SU-DHL-6 (cell line): ENCODE measurements around the gene HOXB6.

ENCODE experiments used
- H2AFZ ChIP-seq: fragments of 200-600 bp; sonication (generic); 2 replicates; pipeline ENCODE4 v1.6.1; 2014; ENCODE audit warnings: low read depth, mild to moderate bottlenecking, moderate library complexity, mixed read lengths, antibody characterized with exemption, low read length; ENCODE audit not compliant: severe bottlenecking
- H3F3A ChIP-seq: fragments of 200-600 bp; shearing (Covaris generic); 2 replicates; pipeline ENCODE4 v1.6.0; 2016; ENCODE audit warnings: antibody characterized with exemption, mild to moderate bottlenecking; ENCODE audit not compliant: insufficient read depth
- H3K27ac ChIP-seq: fragments of 200-600 bp; sonication (generic); 2 replicates; pipeline ENCODE4 v1.5.1; 2016; ENCODE audit warnings: low read depth, mild to moderate bottlenecking, low read length, moderate library complexity, mixed read lengths
- H3K27me3 ChIP-seq: fragments of 200-600 bp; sonication (generic), shearing (Covaris generic); 2 replicates; pipeline ENCODE4 v1.6.0; 2014; ENCODE audit warnings: mild to moderate bottlenecking, low read length
- H3K36me3 ChIP-seq: fragments of 200-600 bp; sonication (generic); 2 replicates; pipeline ENCODE4 v1.6.1; 2014; ENCODE audit warnings: mild to moderate bottlenecking, low read length, mixed read lengths
- H3K4me2 ChIP-seq: fragments of 300-600, 200-600 bp; shearing (Covaris generic), sonication (generic); 2 replicates; pipeline ENCODE4 v1.6.0; 2014; ENCODE audit warnings: low read length, low read depth, mild to moderate bottlenecking; ENCODE audit not compliant: poor library complexity, severe bottlenecking
- H3K4me3 ChIP-seq: fragments of 200-600 bp; sonication (generic); 2 replicates; pipeline ENCODE4 v1.5.1; 2014; ENCODE audit warnings: antibody characterized with exemption, low read length, mild to moderate bottlenecking, mixed read lengths; ENCODE audit not compliant: insufficient read depth, poor library complexity, severe bottlenecking
- H3K79me2 ChIP-seq: fragments of 200-600 bp; sonication (generic); 2 replicates; pipeline ENCODE4 v1.6.1; 2014; ENCODE audit warnings: mild to moderate bottlenecking, low read length, moderate library complexity; ENCODE audit not compliant: insufficient read depth
- H3K9ac ChIP-seq: fragments of 200-600 bp; sonication (generic); 2 replicates; pipeline ENCODE4 v1.7.0; 2014; ENCODE audit warnings: mild to moderate bottlenecking, low read length
- H3K9me2 ChIP-seq: fragments of 200-600 bp; sonication (generic); replicated peaks from 2 replicates; pipeline ENCODE4 v1.6.1; 2014; ENCODE audit warnings: low read length; ENCODE audit not compliant: insufficient read depth
- H3K9me3 ChIP-seq: fragments of 200-600 bp; sonication (generic); 2 replicates; pipeline ENCODE4 v1.6.1; 2014; ENCODE audit warnings: low read length, mixed read lengths; ENCODE audit not compliant: insufficient read depth
- H4K20me1 ChIP-seq: fragments of 200-600 bp; sonication (generic); 2 replicates; pipeline ENCODE4 v1.6.1; 2014; ENCODE audit warnings: low read depth, mild to moderate bottlenecking, antibody characterized with exemption, low read length, moderate library complexity, mixed read lengths
- CTCF ChIP-seq: fragments of 200-600 bp; sonication (generic); IDR thresholded peaks from one replicate; pipeline ENCODE4 v1.5.1; 2017; ENCODE audit warnings: antibody characterized with exemption, mild to moderate bottlenecking, low read length, moderate library complexity; ENCODE audit not compliant: insufficient read depth, poor library complexity, severe bottlenecking
- EZH2phosphoT487 ChIP-seq: fragments of 200-600 bp; sonication (generic), shearing (Covaris generic); conservative IDR thresholded peaks from 2 replicates; pipeline ENCODE4 v1.6.1; 2018; ENCODE audit warnings: mild to moderate bottlenecking, antibody characterized with exemption, low read length, moderate library complexity, mixed read lengths

Gene HOXB6

GRCh38 chr17:48576479-48577309 is 28.1 kb downstream of the HOXB6 start:
- H3F3A ChIP-seq, result no peaks in the 10 kb centered on the region
- H3K36me3 ChIP-seq, result no peaks in the 10 kb centered on the region
- no peak overlapping the region for H2AFZ ChIP-seq
- no peaks in the 10 kb centered on the region for H3K9me3 ChIP-seq
- H3K4me2 ChIP-seq, result peak overlapping the region; percentile 63
- H4K20me1 ChIP-seq, result no peaks in the 10 kb centered on the region
- no peaks in the 10 kb centered on the region for H3K79me2 ChIP-seq
- H3K4me3 ChIP-seq, result no peak overlapping the region
- H3K9ac ChIP-seq, result peak overlapping the region; percentile 57; the same call in 1 of the 2 replicates
- H3K27me3 ChIP-seq, result no peaks in the 10 kb centered on the region
- H3K27ac ChIP-seq, result no peak overlapping the region
- H3K9me2 ChIP-seq, result no peaks in the 10 kb centered on the region
- TF ChIP-seq CTCF (no peak), EZH2phosphoT487 (no peak)

- H3K27me3 ChIP-seq, result no peaks in the 10 kb centered on the region
- no peak for TF ChIP-seq EZH2phosphoT487
- H3K4me2 ChIP-seq, result no peak overlapping the region
- H3K4me3 ChIP-seq, result no peak overlapping the region
- H3K27ac ChIP-seq, result no peak overlapping the region
- H3K36me3 ChIP-seq, result no peaks in the 10 kb centered on the region
- no peaks in the 10 kb centered on the region for H3K9me2 ChIP-seq
- H3K79me2 ChIP-seq, result no peaks in the 10 kb centered on the region
- H3K9ac ChIP-seq, result no peak overlapping the region
- no peak overlapping the region for H2AFZ ChIP-seq
- H4K20me1 ChIP-seq, result no peaks in the 10 kb centered on the region
- no peaks in the 10 kb centered on the region for H3F3A ChIP-seq
- no peaks in the 10 kb centered on the region for H3K9me3 ChIP-seq
These were observed 28.9 kb downstream of the HOXB6 start for GRCh38 chr17:48575673-48576478.

- no peaks in the 10 kb centered on the region for H3F3A ChIP-seq
- no peak overlapping the region for H3K4me2 ChIP-seq
- no peaks in the 10 kb centered on the region for H3K36me3 ChIP-seq
- no peaks in the 10 kb centered on the region for H4K20me1 ChIP-seq
- H2AFZ ChIP-seq, result no peak overlapping the region
- no peaks in the 10 kb centered on the region for H3K9me3 ChIP-seq
- no peak overlapping the region for H3K9ac ChIP-seq
- H3K79me2 ChIP-seq, result no peaks in the 10 kb centered on the region
- no peak overlapping the region for H3K27ac ChIP-seq
- no peak overlapping the region for H3K4me3 ChIP-seq
- no peaks in the 10 kb centered on the region for H3K27me3 ChIP-seq
- no peaks in the 10 kb centered on the region for H3K9me2 ChIP-seq
- no peak for TF ChIP-seq EZH2phosphoT487
- no peak for TF ChIP-seq CTCF
These were observed 29.7 kb downstream of the HOXB6 start for GRCh38 chr17:48575066-48575582.
